ENCODE results near the gene KRT85.

DNA sequence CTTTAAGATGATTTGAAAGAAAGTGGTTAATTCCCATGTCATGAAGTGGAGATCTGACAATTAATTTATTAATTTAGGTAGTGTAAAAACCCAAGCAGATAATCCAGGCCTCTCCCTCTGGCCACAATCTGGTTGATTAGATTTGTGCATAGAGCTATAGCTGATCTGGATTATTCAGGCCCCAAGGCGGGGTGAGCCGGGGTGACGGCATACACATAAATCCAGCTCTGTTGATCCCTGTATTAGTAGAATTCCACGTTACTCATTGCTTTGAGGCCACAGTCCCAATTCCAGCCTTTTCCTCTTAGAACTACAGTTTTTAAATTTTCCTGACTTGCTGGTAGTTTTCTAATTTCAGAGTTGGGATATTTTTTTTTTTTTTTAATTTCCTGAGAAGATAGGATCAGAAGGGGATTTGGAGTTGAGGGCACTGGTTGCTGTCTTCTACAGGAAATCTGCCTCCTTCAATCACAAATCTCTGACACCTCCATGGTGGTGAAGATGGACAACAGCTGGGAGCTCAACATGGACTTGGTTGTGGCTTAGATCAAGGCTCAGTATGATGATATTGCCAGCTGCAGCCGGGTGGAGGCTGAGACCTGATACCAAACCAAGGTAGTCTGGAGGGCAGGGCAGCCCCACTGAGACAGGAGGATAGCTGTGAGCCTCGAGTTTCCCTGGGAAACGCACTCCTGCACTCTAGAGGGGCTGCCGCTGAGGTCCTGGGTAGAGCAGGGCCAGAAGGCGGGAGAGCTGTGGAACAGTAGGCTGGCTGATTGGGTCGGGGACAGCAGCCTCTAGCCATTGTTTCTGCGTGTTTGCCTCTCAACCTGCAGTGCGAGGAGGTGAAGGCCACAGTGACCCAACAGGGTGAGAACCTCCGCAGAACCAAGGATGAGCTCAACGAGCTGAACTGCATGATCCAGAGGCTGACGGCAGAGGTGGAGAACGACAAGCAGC is 19.4 kb downstream of the KRT85 start:
- TF ChIP-seq POLR2AphosphoS5 (IDR thresholded peaks at IDR 0.05; ENCODE audit: borderline replicate concordance, low read depth, low read length) (no peak), FOXP2 (optimal IDR thresholded peaks at IDR 0.05; ENCODE audit: control extremely low read depth, extremely low read length, insufficient read depth) (no peak), EZH2 (IDR thresholded peaks at IDR 0.05) (no peak)

Data from SK-N-MC (cell line).